Prostate gland (tissue), 2 donors: ENCODE data around the gene NR4A3.

Experiments used
- POLR2A ChIP-seq: fragments of 450-650 bp; IDR thresholded peaks from one replicate; pipeline ENCODE4 v1.6.1; 2016; ENCODE audit warnings: antibody characterized with exemption, mild to moderate bottlenecking
- POLR2AphosphoS5 ChIP-seq: sonication (generic); formaldehyde crosslinking; IDR thresholded peaks from one replicate; pipeline ENCODE4 v1.6.1; 2017; ENCODE audit warnings: antibody characterized with exemption
- TF ChIP-seq, protein P1 (sequence below), 4 experiments: fragments of 200-600 bp in 2 of 4; fragments of 450-650 bp in 2 of 4; sonication (generic) in 2 of 4; IDR thresholded peaks; 1 replicate in 3 of 4; 2 replicates in 1 of 4; pipeline ENCODE4 v1.5.1; 2016 to 2019; ENCODE audit warnings: antibody characterized with exemption in 4 of 4, mild to moderate bottlenecking in 2 of 4, moderate library complexity in 2 of 4

- TF ChIP-seq, protein P1, sequence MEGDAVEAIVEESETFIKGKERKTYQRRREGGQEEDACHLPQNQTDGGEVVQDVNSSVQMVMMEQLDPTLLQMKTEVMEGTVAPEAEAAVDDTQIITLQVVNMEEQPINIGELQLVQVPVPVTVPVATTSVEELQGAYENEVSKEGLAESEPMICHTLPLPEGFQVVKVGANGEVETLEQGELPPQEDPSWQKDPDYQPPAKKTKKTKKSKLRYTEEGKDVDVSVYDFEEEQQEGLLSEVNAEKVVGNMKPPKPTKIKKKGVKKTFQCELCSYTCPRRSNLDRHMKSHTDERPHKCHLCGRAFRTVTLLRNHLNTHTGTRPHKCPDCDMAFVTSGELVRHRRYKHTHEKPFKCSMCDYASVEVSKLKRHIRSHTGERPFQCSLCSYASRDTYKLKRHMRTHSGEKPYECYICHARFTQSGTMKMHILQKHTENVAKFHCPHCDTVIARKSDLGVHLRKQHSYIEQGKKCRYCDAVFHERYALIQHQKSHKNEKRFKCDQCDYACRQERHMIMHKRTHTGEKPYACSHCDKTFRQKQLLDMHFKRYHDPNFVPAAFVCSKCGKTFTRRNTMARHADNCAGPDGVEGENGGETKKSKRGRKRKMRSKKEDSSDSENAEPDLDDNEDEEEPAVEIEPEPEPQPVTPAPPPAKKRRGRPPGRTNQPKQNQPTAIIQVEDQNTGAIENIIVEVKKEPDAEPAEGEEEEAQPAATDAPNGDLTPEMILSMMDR (IDR thresholded peaks at IDR 0.05), result no peak
- TF ChIP-seq POLR2AphosphoS5 (no peak), POLR2A (no peak)
Observed at GRCh38 chr9:99793528-99793927, 28.2 kb upstream of the NR4A3 start.
